ENCODE data around the gene PACSIN3. TPM values are rescaled to one million over a fixed set of nuclear protein-coding genes. Genes with fewer than 3 reads are reported as not detected.

The PACSIN3 gene
- polyA plus RNA-seq, 1 donor from 2014 or later, result not detected

Small RNAs within 50 kb of the gene (small RNA-seq; reads per million reads assigned to genes)
- 0 reads per million in 3 experiments for gene MIR6745

Other genes starting within 250 kb of the PACSIN3 start
- gene CSTPP1, start 249.7 kb downstream of the PACSIN3 start, polyA plus RNA-seq, result 46.4 and 64.3 TPM in 2 replicates
- gene ARFGAP2, start 9.6 kb downstream of the PACSIN3 start, polyA plus RNA-seq, result 213 and 286 TPM in 2 replicates
- gene DDB2, start 28.5 kb upstream of the PACSIN3 start, polyA plus RNA-seq, result 9.8 and 13.0 TPM in 2 replicates
- gene ACP2, start 62.4 kb upstream of the PACSIN3 start, polyA plus RNA-seq, result 47.2 and 48.1 TPM in 2 replicates
- 7.7 and 16.5 TPM in 2 replicates for gene NR1H3, start 71.6 kb upstream of the PACSIN3 start, polyA plus RNA-seq
- gene MADD, start 83.7 kb upstream of the PACSIN3 start, polyA plus RNA-seq, result 46.1 and 66.9 TPM in 2 replicates
- gene MYBPC3, start 166.3 kb upstream of the PACSIN3 start, polyA plus RNA-seq, result not detected in 2 replicates
- not detected in 2 replicates for gene SPI1, start 192.1 kb upstream of the PACSIN3 start, polyA plus RNA-seq
- gene SLC39A13, start 222.2 kb upstream of the PACSIN3 start, polyA plus RNA-seq, result 41.6 and 48.0 TPM in 2 replicates
- gene PSMC3, start 240.0 kb upstream of the PACSIN3 start, polyA plus RNA-seq, result 157 and 172 TPM in 2 replicates